GM12801 (cell line): ENCODE measurements around the gene NELFB.

ENCODE experiments used
- TF ChIP-seq, protein P1 (sequence below): IDR thresholded peaks from one replicate; pipeline ENCODE4 v1.5.1; 2011; ENCODE audit warnings: control low read depth; ENCODE audit not compliant: insufficient read length; ENCODE audit errors: extremely low read depth

Gene NELFB

GRCh38 chr9:137313326-137313936 is 58.3 kb downstream of the NELFB start:
- TF ChIP-seq, protein P1, sequence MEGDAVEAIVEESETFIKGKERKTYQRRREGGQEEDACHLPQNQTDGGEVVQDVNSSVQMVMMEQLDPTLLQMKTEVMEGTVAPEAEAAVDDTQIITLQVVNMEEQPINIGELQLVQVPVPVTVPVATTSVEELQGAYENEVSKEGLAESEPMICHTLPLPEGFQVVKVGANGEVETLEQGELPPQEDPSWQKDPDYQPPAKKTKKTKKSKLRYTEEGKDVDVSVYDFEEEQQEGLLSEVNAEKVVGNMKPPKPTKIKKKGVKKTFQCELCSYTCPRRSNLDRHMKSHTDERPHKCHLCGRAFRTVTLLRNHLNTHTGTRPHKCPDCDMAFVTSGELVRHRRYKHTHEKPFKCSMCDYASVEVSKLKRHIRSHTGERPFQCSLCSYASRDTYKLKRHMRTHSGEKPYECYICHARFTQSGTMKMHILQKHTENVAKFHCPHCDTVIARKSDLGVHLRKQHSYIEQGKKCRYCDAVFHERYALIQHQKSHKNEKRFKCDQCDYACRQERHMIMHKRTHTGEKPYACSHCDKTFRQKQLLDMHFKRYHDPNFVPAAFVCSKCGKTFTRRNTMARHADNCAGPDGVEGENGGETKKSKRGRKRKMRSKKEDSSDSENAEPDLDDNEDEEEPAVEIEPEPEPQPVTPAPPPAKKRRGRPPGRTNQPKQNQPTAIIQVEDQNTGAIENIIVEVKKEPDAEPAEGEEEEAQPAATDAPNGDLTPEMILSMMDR: no peak

DNA sequence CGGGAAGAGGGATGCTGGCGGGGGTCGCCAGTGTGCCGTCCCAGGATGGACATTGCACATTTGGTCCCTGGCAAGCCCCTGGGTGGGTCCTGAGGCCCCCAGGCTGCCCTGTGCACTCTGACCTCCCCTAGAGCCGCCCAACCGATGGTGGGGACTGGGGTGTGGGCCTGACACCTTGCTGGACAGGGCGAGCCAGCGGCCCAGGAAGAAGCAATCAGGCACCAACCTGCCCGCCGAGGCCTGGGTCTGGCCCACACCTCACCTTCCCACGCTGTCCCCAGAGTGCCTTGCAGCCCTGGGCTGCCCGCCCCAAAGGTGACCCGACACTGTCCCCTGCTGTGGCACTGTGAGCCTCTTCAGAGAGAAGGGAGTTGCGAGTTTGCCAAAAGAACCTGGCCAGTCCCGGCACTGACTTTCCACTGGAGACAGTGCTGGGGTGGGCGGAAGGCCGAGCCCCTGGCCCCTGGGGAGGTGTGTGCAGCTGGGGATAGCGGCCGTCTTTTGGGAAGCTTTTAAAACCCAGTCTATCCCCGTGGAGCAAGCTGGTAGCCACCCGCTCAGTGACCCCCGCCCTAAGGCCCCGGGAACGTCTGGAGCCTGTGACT is 58.9 kb downstream of the NELFB start:
- TF ChIP-seq, protein P1: no peak

DNA sequence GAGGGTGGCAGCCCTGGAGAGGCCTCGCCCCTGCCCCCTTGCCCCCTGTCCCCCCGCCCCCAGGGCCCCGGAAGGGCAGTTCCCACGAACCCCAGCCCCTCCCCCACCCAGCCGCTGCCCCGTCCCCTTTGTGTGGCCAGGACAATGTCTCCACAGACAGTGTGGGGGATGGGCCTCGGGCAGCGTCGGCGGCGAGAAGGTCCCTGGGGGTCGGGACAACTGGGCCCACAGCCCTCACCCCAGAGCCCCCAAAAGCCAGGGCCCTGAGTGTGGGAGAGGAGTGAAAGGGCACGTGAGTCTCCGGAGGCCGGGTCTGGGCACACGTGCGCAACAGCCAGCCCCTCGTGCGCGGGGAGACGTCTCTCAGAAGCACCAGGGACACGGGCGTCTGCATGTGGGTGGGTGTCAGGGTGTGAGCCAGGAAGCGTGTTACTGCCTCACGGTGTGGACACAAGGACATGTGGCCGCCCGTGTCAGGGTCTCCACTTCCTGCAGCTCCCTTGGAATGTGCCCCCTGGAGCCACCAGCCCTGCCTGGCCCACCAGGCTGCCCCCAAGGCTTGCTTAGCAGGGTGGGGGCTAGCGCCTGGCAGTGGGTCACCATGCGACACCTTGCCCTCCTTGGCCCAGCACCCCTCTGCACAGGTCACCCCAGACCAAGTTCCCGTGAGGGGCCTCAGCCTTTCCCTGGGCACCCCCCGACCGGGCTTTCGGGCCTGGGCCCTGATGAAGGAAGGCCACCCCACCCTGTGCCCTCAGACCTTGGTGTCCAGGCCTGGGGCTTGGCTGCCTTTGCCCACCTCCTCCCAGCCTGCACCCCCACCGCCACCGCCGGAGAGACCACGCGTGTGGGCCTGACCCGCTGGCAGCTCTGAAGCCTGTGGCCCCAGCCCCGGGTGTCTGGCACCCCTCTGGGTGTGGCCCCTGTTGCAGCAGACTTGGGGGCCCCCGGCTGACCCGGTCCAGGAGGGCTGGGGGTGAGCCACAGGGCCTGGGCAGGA is 59.7 kb downstream of the NELFB start:
- TF ChIP-seq, protein P1: no peak

GRCh38 chr9:137315581-137316011 is 60.5 kb downstream of the NELFB start:
- TF ChIP-seq, protein P1: no peak

GRCh38 chr9:137316012-137316981 is 61.2 kb downstream of the NELFB start:
- TF ChIP-seq, protein P1: no peak

- TF ChIP-seq, protein P1: no peak
These were observed 62.0 kb downstream of the NELFB start for GRCh38 chr9:137317021-137317717.
